ENCODE data around the gene CEP250.
"Not testable (repeated sequence)": the region's sequence is repeated elsewhere in the genome, so short reads cannot be mapped to it uniquely, and the experiment has no call there.

Gene CEP250

GRCh38 chr20:35515341-35515740 lies 59.9 kb downstream of the CEP250 start:
- Histone ChIP-seq H3K79me2 (ENCODE audit: control insufficient read depth, insufficient read depth, low read length) (no peaks in the 10 kb centered on the region), H3K79me1 (ENCODE audit: low read length) (no peaks in the 10 kb centered on the region), H3K27me3 (ENCODE audit: insufficient read depth, low read length, poor library complexity) (no peaks in the 10 kb centered on the region), H3K4me3 (ENCODE audit: low read length) (no peak overlapping the region), H2AK5ac (ENCODE audit: low read length) (no peak overlapping the region), H3K23ac (ENCODE audit: low read length) (no peak overlapping the region), H3K4ac (ENCODE audit: low read depth, low read length) (no peak overlapping the region), H3K4me2 (ENCODE audit: low read length) (no peak overlapping the region), H3K36me3 (ENCODE audit: control insufficient read depth, insufficient read depth, low read length) (peaks cover 4% of the 10 kb centered on the region), H3K4me1 (ENCODE audit: control insufficient read depth, low read depth, low read length) (no peaks in the 10 kb centered on the region), H3K9ac (ENCODE audit: low read length) (no peak overlapping the region), H2BK120ac (ENCODE audit: low read depth, low read length) (no peak overlapping the region), H2BK15ac (replicated peaks; ENCODE audit: low read depth) (no peak overlapping the region), H3K27ac (ENCODE audit: low read depth, low read length) (no peak overlapping the region), H4K5ac (ENCODE audit: low read length) (no peak overlapping the region), H3K18ac (ENCODE audit: low read length) (no peak overlapping the region), H3K56ac (ENCODE audit: low read length) (no peak overlapping the region), H2BK5ac (ENCODE audit: low read length) (no peak overlapping the region), H4K8ac (ENCODE audit: low read depth, low read length) (no peak overlapping the region)
- no CpG with 5 or more reads among the region's 4 CpGs for WGBS (ENCODE audit: extremely low coverage, insufficient coverage, low lambda C conversion rate)
- DNase-seq: no peak

DNA sequence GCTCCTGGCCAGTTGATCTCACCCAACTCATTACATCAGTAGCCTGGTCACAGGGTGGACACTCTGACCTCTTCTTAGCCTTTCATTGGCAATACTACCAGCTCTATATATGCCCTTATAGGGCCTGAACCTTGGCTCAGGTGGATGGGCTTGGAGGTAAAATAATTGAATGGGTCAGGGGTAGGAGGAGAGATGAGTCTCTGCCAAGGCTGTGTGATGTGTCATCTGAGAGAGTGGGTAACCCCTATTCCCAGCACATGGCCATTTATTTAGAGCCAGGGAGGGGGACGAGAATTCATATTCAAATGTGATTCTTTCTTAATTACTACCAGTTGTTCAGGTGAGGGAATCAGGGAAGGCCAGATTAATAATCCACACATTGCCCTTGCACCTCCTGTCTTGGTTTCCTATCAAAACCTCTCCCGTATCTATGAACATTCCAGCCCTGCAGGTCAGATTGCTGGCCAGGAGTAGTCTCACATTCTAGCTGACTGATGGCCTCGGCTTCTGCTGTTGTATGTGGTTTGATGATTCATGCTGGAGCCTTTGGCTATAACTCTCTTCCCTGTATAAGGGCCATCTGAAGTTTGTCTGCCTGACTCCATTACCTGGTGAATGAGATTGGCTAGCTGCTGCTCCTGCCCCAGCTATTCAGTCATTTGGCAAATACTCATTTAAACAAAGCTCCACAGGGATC lies 60.7 kb downstream of the CEP250 start:
- Histone ChIP-seq H2AK5ac (ENCODE audit: low read length) (no peak overlapping the region), H3K27me3 (ENCODE audit: insufficient read depth, low read length, poor library complexity) (no peaks in the 10 kb centered on the region), H3K27ac (ENCODE audit: low read depth, low read length) (no peak overlapping the region), H3K79me1 (ENCODE audit: low read length) (no peaks in the 10 kb centered on the region), H3K18ac (ENCODE audit: low read length) (no peak overlapping the region), H3K56ac (ENCODE audit: low read length) (no peak overlapping the region), H3K4me1 (ENCODE audit: control insufficient read depth, low read depth, low read length) (no peaks in the 10 kb centered on the region), H2BK5ac (ENCODE audit: low read length) (no peak overlapping the region), H2BK15ac (replicated peaks; ENCODE audit: low read depth) (no peak overlapping the region), H3K9ac (ENCODE audit: low read length) (no peak overlapping the region), H2BK120ac (ENCODE audit: low read depth, low read length) (no peak overlapping the region), H3K79me2 (ENCODE audit: control insufficient read depth, insufficient read depth, low read length) (no peaks in the 10 kb centered on the region), H3K4ac (ENCODE audit: low read depth, low read length) (no peak overlapping the region), H3K4me2 (ENCODE audit: low read length) (no peak overlapping the region), H4K8ac (ENCODE audit: low read depth, low read length) (no peak overlapping the region), H4K5ac (ENCODE audit: low read length) (no peak overlapping the region), H3K36me3 (ENCODE audit: control insufficient read depth, insufficient read depth, low read length) (peaks cover 4% of the 10 kb centered on the region), H3K4me3 (ENCODE audit: low read length) (no peak overlapping the region), H3K23ac (ENCODE audit: low read length) (no peak overlapping the region)
- no CpG with 5 or more reads among the region's 3 CpGs for WGBS (ENCODE audit: extremely low coverage, insufficient coverage, low lambda C conversion rate)
- no peak for DNase-seq

DNA sequence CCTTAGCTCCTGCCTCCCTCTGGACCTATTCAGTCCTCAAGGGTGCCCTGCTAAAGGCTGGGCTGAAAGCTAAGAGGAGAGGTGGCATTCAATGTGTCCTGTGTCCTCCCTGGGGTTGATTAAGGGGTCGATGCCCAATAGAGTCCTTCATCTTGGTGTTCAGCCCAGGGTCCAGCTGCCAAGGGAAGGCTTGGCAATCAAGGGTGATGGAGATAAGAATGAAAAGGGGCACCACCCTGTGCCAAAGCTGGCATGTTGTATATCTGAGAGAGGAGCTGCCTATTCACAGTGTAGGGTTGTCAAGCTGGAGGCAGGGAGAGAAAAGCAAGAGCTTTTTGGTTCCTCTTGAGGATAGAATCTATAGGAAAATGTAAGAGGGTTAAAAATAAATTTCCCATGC lies 61.7 kb downstream of the CEP250 start:
- Histone ChIP-seq H3K9ac (ENCODE audit: low read length) (no peak overlapping the region), H3K56ac (ENCODE audit: low read length) (no peak overlapping the region), H3K4me1 (ENCODE audit: control insufficient read depth, low read depth, low read length) (no peaks in the 10 kb centered on the region), H3K27me3 (ENCODE audit: insufficient read depth, low read length, poor library complexity) (no peaks in the 10 kb centered on the region), H3K27ac (ENCODE audit: low read depth, low read length) (no peak overlapping the region), H3K4me3 (ENCODE audit: low read length) (no peak overlapping the region), H3K36me3 (ENCODE audit: control insufficient read depth, insufficient read depth, low read length) (peaks cover under 1% of the 10 kb centered on the region), H4K5ac (ENCODE audit: low read length) (no peak overlapping the region), H3K4me2 (ENCODE audit: low read length) (no peak overlapping the region), H2AK5ac (ENCODE audit: low read length) (no peak overlapping the region), H3K79me1 (ENCODE audit: low read length) (no peaks in the 10 kb centered on the region), H4K8ac (ENCODE audit: low read depth, low read length) (no peak overlapping the region), H2BK120ac (ENCODE audit: low read depth, low read length) (no peak overlapping the region), H3K79me2 (ENCODE audit: control insufficient read depth, insufficient read depth, low read length) (no peaks in the 10 kb centered on the region), H3K4ac (ENCODE audit: low read depth, low read length) (no peak overlapping the region), H2BK15ac (replicated peaks; ENCODE audit: low read depth) (no peak overlapping the region), H2BK5ac (ENCODE audit: low read length) (no peak overlapping the region), H3K23ac (ENCODE audit: low read length) (no peak overlapping the region), H3K18ac (ENCODE audit: low read length) (no peak overlapping the region)
- no peak for DNase-seq
- no CpG with 5 or more reads among the region's 1 CpG for WGBS (ENCODE audit: extremely low coverage, insufficient coverage, low lambda C conversion rate)

DNA sequence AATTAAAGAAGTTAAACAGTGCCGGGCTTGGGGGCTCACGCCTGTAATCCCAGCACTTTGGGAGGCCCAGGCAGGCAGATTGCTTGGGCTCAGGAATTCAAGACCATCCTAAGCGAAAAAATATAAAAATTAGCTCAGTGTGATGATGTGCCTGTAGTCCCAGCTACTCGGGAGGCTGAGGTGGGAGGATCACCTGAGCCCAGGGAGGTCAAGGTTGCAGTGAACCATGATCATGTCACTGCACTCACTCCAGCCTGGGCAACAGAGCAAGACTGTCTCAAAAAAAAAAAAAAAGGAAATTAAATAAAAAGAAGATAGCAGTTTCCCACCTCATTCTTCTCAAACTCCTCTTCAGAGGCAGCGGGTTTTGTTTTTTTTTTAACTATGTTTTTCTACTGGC lies 62.4 kb downstream of the CEP250 start:
- not testable (repeated sequence) for H3K36me3 ChIP-seq (ENCODE audit: control insufficient read depth, insufficient read depth, low read length); DNase-seq; H3K79me2 ChIP-seq (ENCODE audit: control insufficient read depth, insufficient read depth, low read length); H2BK5ac ChIP-seq (ENCODE audit: low read length); H2AK5ac ChIP-seq (ENCODE audit: low read length); H2BK15ac ChIP-seq (replicated peaks; ENCODE audit: low read depth); H3K27me3 ChIP-seq (ENCODE audit: insufficient read depth, low read length, poor library complexity); H4K5ac ChIP-seq (ENCODE audit: low read length); H3K4me2 ChIP-seq (ENCODE audit: low read length); H3K4me3 ChIP-seq (ENCODE audit: low read length); H3K27ac ChIP-seq (ENCODE audit: low read depth, low read length); H3K56ac ChIP-seq (ENCODE audit: low read length); H3K18ac ChIP-seq (ENCODE audit: low read length); H4K8ac ChIP-seq (ENCODE audit: low read depth, low read length); H3K4ac ChIP-seq (ENCODE audit: low read depth, low read length); H3K23ac ChIP-seq (ENCODE audit: low read length); H3K4me1 ChIP-seq (ENCODE audit: control insufficient read depth, low read depth, low read length); H3K9ac ChIP-seq (ENCODE audit: low read length); H3K79me1 ChIP-seq (ENCODE audit: low read length); H2BK120ac ChIP-seq (ENCODE audit: low read depth, low read length)
- no CpG with 5 or more reads among the region's 5 CpGs for WGBS (ENCODE audit: extremely low coverage, insufficient coverage, low lambda C conversion rate)

- H3K4me3 ChIP-seq (ENCODE audit: low read length): no peak overlapping the region
- no peak overlapping the region for H3K27ac ChIP-seq (ENCODE audit: low read depth, low read length)
- no peak for DNase-seq
- WGBS (ENCODE audit: extremely low coverage, insufficient coverage, low lambda C conversion rate): no CpG with 5 or more reads among the region's 9 CpGs
- H3K27me3 ChIP-seq (ENCODE audit: insufficient read depth, low read length, poor library complexity): no peaks in the 10 kb centered on the region
- H3K36me3 ChIP-seq (ENCODE audit: control insufficient read depth, insufficient read depth, low read length): no peaks in the 10 kb centered on the region
- H3K4me1 ChIP-seq (ENCODE audit: control insufficient read depth, low read depth, low read length): no peaks in the 10 kb centered on the region
- no peak overlapping the region for H2BK15ac ChIP-seq (replicated peaks; ENCODE audit: low read depth)
- no peak overlapping the region for H2AK5ac ChIP-seq (ENCODE audit: low read length)
- no peak overlapping the region for H3K18ac ChIP-seq (ENCODE audit: low read length)
- H3K79me1 ChIP-seq (ENCODE audit: low read length): no peaks in the 10 kb centered on the region
- H3K9ac ChIP-seq (ENCODE audit: low read length): no peak overlapping the region
- H3K23ac ChIP-seq (ENCODE audit: low read length): no peak overlapping the region
- no peaks in the 10 kb centered on the region for H3K79me2 ChIP-seq (ENCODE audit: control insufficient read depth, insufficient read depth, low read length)
- H4K5ac ChIP-seq (ENCODE audit: low read length): no peak overlapping the region
- no peak overlapping the region for H3K4ac ChIP-seq (ENCODE audit: low read depth, low read length)
- no peak overlapping the region for H3K56ac ChIP-seq (ENCODE audit: low read length)
- H2BK120ac ChIP-seq (ENCODE audit: low read depth, low read length): no peak overlapping the region
- H4K8ac ChIP-seq (ENCODE audit: low read depth, low read length): no peak overlapping the region
- no peak overlapping the region for H3K4me2 ChIP-seq (ENCODE audit: low read length)
- H2BK5ac ChIP-seq (ENCODE audit: low read length): no peak overlapping the region
Observed at GRCh38 chr20:35518955-35519354, 63.6 kb downstream of the CEP250 start.

- H2BK5ac ChIP-seq (ENCODE audit: low read length): no peak overlapping the region
Observed at GRCh38 chr20:35523298-35523888, 68.0 kb downstream of the CEP250 start.

More at GRCh38 chr20:35523298-35523888, 68.0 kb downstream of the CEP250 start:
- Histone ChIP-seq H3K27ac (ENCODE audit: low read depth, low read length) (no peak overlapping the region), H3K27me3 (ENCODE audit: insufficient read depth, low read length, poor library complexity) (no peaks in the 10 kb centered on the region), H3K9ac (ENCODE audit: low read length) (no peak overlapping the region), H3K36me3 (ENCODE audit: control insufficient read depth, insufficient read depth, low read length) (no peaks in the 10 kb centered on the region), H3K23ac (ENCODE audit: low read length) (no peak overlapping the region), H3K4ac (ENCODE audit: low read depth, low read length) (no peak overlapping the region), H4K5ac (ENCODE audit: low read length) (no peak overlapping the region), H3K56ac (ENCODE audit: low read length) (no peak overlapping the region), H3K18ac (ENCODE audit: low read length) (no peak overlapping the region), H3K79me2 (ENCODE audit: control insufficient read depth, insufficient read depth, low read length) (no peaks in the 10 kb centered on the region), H3K4me2 (ENCODE audit: low read length) (no peak overlapping the region), H3K4me3 (ENCODE audit: low read length) (no peak overlapping the region), H2AK5ac (ENCODE audit: low read length) (no peak overlapping the region), H3K79me1 (ENCODE audit: low read length) (no peaks in the 10 kb centered on the region), H3K4me1 (ENCODE audit: control insufficient read depth, low read depth, low read length) (no peaks in the 10 kb centered on the region), H4K8ac (ENCODE audit: low read depth, low read length) (no peak overlapping the region), H2BK15ac (replicated peaks; ENCODE audit: low read depth) (no peak overlapping the region), H2BK120ac (ENCODE audit: low read depth, low read length) (no peak overlapping the region)
- no CpG with 5 or more reads among the region's 6 CpGs for WGBS (ENCODE audit: extremely low coverage, insufficient coverage, low lambda C conversion rate)
- peak; percentile 59 for DNase-seq

Measured in mesendoderm (in vitro differentiated cells).